Fibroblast of gingiva (primary cell): ENCODE data around the gene TXNDC17.
"Not testable (repeated sequence)": the region's sequence is repeated elsewhere in the genome, so short reads cannot be mapped to it uniquely, and the experiment has no call there.

Experiments used
- DNase-seq: peaks from one replicate; pipeline ENCODE4 v3.0.0-alpha.2; 2011; ENCODE audit warnings: low read depth

TXNDC17 gene

DNA sequence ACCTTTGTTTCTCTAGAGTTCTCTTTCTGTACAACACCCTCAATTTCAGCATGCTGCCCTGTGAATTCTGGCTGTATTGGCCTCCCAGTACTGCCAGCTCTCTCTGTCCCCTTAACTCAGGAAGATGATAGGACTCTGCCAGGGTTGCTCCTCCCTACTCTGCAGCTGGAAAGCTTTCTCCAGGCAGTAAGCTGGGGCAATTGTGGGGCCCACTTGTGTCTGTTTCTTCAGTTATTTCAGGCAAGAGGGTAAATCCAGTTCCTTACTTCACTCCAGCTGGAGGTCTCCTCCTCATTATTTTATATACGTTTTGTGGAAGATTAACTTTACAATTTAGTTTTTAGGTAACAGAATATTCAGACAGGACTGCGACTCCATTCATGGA lies 20.6 kb downstream of the TXNDC17 start:
- no peak for DNase-seq

GRCh38 chr17:6663200-6663599 lies 22.3 kb downstream of the TXNDC17 start:
- not testable (repeated sequence) for DNase-seq

GRCh38 chr17:6666077-6666521 lies 25.2 kb downstream of the TXNDC17 start:
- DNase-seq = peak; percentile 76

- no peak for DNase-seq
Observed at GRCh38 chr17:6666557-6666956, 25.7 kb downstream of the TXNDC17 start.

GRCh38 chr17:6667516-6667915 lies 26.7 kb downstream of the TXNDC17 start:
- DNase-seq = no peak

DNA sequence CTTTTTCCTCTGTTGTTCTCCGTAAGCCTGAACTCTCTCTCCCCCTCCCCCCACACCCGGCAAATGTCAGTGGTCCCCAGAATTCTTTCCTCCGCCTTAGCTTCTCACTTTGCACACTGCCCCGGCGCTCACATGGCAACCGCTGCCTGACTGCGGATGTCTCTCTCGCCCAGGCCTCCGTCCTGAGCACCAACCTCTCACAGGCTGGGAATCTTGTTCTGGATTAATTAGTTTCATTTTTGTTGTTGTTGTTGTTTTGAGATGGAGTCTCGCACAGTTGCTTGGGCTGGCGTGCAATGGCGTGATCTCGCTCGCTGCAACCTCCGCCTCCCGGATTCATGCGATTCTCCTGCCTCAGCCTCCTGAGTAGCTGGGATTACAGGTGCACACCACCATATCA lies 27.4 kb downstream of the TXNDC17 start:
- DNase-seq = no peak

GRCh38 chr17:6668727-6669425 lies 28.0 kb downstream of the TXNDC17 start:
- DNase-seq = no peak

- DNase-seq = no peak
Observed at GRCh38 chr17:6669479-6670212, 28.8 kb downstream of the TXNDC17 start.

- DNase-seq = no peak
Observed at GRCh38 chr17:6670571-6670970, 29.7 kb downstream of the TXNDC17 start.

- DNase-seq = no peak
Observed at GRCh38 chr17:6670999-6671398, 30.1 kb downstream of the TXNDC17 start.

DNA sequence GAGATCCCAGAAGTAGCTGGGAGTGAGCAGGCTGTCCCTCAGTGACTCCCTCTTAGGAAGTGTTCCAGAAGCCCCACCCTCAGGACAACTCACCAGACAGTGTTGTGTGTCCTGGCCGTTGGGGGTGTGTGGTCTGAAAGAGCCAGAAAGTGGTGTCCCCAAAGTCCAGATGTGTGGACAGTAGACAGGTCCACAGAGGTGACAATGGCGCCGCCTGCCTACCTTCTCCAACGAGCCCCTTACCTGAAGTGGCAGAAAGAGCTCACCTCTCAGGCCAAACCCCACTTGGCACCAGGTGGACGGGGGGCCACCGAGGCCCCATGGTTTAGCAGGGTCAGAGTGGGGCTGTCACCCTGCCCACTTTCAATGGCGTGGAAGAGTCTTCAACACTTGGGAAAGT lies 30.6 kb downstream of the TXNDC17 start:
- DNase-seq = no peak

GRCh38 chr17:6674586-6674985 lies 33.7 kb downstream of the TXNDC17 start:
- no peak for DNase-seq

- DNase-seq = no peak
Observed at GRCh38 chr17:6675201-6675825, 34.5 kb downstream of the TXNDC17 start.

GRCh38 chr17:6676802-6677157 lies 35.9 kb downstream of the TXNDC17 start:
- DNase-seq = no peak

DNA sequence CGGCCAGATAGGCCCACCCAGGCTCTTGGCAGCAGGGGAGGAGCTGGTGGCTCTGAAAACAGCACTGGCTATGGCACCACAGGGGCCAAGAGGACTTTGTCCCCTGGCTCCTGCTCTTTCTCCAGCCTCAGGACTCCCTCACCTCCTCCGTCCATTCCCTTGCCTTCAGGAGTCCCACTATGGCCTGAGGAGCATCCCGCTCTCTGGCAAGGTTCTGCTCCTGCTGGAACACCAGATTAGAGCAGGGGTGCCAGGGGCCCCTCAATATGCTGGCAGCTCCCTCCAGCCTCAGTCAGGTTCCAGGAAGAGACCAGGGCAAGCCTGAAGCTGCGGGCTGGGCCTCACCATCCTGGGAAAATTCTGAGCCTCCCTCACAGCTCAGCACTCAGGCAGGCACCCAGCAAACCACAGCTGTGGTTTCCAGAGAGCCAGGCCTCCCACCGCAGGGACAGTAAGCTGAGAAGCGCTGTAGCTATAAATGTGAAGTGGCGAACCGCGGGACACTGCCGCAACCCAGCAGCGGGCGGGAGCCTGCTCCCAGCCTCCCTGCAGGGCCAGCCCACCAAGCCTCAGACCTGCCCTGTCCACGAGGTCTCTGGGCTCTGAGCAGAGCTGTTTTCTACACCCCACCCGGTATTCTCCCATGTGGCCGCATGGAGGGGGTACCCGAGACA lies 36.4 kb downstream of the TXNDC17 start:
- no peak for DNase-seq

GRCh38 chr17:6677946-6678345 lies 37.1 kb downstream of the TXNDC17 start:
- no peak for DNase-seq

GRCh38 chr17:6679241-6679640 lies 38.4 kb downstream of the TXNDC17 start:
- DNase-seq = no peak

GRCh38 chr17:6681176-6681575 lies 40.3 kb downstream of the TXNDC17 start:
- DNase-seq = no peak

DNA sequence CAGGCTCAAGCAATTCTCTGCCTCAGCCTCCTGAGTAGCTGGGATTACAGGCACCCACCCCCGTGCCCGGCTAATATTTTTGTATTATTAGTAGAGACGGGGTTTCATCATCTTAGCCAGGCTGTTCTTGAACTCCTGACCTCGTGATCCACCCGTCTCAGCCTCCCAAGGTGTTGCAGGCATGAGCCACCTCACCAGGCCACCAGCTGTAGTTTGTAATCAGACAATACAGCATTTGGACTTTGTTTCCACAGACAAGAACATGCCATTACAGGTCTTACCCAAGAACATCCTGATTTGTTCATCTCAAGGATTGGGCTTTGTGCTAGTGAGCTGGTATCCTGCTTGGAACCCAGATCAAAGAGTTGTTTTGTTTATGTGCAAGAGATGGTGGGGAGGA lies 40.8 kb downstream of the TXNDC17 start:
- DNase-seq = no peak

- DNase-seq = no peak
Observed at GRCh38 chr17:6682339-6682738, 41.5 kb downstream of the TXNDC17 start.

DNA sequence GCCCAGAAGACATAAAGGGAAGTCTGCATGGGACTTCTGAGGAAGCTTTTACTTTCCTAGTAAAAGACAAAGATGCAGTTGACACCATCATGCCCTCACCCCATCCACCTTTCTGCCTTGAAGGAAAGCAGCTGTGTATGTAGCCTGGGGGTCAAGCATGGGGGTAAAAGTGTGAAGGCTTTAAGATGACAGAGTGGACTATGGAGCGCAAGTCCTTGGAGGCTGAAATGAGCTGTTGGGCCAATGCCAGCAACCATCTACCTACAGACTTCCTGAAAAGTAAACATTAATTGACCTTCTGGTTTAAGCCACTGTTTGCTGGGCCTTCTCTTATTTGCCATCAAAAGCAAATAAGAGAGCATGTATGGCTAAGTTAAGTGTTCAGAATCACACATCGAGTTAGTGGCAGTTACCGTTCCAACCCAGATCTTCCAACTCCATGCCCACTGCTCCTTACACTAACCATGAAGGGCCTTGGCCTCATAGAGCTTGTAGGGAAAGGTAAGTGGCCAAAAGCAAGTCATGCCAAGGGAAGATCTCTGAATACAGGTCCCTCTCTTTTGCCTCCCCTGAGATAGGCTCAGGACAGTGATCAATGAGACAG lies 42.3 kb downstream of the TXNDC17 start:
- no peak for DNase-seq

GRCh38 chr17:6683730-6684459 lies 43.0 kb downstream of the TXNDC17 start:
- DNase-seq = no peak
